Left colon (tissue), 2 donors: ENCODE results near the gene TBC1D30. TPM values are rescaled to one million over a fixed set of nuclear protein-coding genes. Genes with fewer than 3 reads are reported as not detected.
A peak's percentile ranks its signal among the peaks of the same experiment; 100 is the strongest.
"Not testable (repeated sequence)": the region's sequence is repeated elsewhere in the genome, so short reads cannot be mapped to it uniquely, and the experiment has no call there.

ENCODE experiments used
- ATAC-seq: fragments of 200-7000 bp; cut with Tn5 transposase; one replicate; pipeline ENCODE4 v1.9.1; 2020; ENCODE audit warnings: mild to moderate bottlenecking, moderate library complexity
- DNase-seq, 2 donors: peaks; one replicate each; pipeline ENCODE4 v3.0.0-alpha.2; 2020
- intact Hi-C, 2 donors: fragments of 100-400 bp; cut with DNase I in 1 of 2; cut with micrococcal nuclease in 1 of 2; formaldehyde crosslinking; loops; one replicate each; pipeline versions ENCODE4 v1.11.2 to v1.14.0; 2022; cut with DNase I, micrococcal nuclease
- total RNA-seq, 2 donors: library from RNA; stranded (reverse); fragmentation: NEBNext Ultra II Directional; extraction: Animal tissue kit (Norgen Biotek cat#: 25700); gene quantifications; one replicate each; pipeline ENCODE4 v1.2.1, GENCODE V29; 2021
- donor health status: DM: no; HTN: no; CAD: no.
- donor health status: DM: yes; HTN: yes; CAD: no.

TBC1D30 gene
- total RNA-seq, 2 donors from 2014 or later = 10.0 to 12.8 TPM

- DNase-seq = no peak
- intact Hi-C loops = no loop called here
Observed at GRCh38 chr12:64840119-64840518, 15.7 kb downstream of the TBC1D30 start.

GRCh38 chr12:64840949-64841717 lies 16.7 kb downstream of the TBC1D30 start:
- ATAC-seq (peak; percentile 78), DNase-seq (peak; percentile 35 to 63)

More at GRCh38 chr12:64840119-64840518, 15.7 kb downstream of the TBC1D30 start:
- peak; percentile 88 for ATAC-seq

DNA sequence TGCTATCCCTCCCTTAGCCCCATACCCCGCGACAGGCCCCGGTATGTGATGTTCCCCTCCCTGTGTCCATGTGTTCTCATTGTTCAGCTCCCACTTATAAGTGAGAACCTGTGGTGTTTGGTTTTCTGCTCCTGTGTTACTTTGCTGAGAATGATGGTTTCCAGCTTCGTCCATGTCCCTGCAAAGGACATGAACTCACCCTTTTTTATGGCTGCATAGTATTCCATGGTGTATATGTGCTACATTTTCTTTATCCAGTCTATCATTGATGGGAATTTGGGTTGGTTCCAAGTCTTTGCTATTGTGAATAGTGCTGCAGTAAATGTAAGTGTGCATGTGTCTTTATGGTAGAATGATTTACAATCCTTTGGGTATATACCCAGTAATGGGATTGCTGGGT lies 24.0 kb downstream of the TBC1D30 start:
- DNase-seq, ATAC-seq, intact Hi-C loops: not testable (repeated sequence)

More at GRCh38 chr12:64840949-64841717, 16.7 kb downstream of the TBC1D30 start:
- intact Hi-C loops = no loop called here

DNA sequence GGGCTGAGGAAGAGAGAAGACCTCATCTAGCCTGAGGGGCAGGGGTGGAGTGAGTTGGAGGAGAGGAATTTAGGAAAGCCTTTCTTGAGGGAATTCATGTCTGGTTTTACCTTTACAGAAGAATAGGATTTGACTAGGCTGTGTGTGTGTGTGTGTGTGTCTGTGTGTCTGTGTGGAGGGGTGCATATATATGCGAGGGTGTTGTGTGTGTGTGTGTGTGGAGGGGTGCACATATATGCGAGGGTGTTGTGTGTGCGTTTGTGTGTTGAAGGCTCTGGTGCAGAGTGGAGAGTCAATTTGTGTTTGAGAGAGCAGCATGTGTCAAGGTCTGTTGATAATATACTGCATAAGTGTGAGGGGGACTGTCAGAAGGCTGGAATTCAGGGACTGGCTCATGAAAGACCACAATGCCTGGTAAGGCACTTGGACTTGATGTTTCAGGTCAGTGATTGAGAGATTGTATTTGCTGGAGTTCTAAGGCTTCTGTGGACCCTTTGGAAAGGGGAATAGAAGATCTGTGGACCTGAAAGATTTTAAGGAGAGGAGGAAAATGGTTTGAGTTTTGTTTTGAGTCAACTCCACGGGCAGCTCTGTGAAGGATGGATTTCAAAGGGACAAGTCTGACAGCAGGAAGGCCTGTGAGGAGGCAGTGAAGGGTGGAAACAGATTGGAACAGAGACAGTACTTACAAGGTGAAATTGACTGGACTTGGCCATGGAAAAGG lies 34.6 kb downstream of the TBC1D30 start:
- DNase-seq (no peak), ATAC-seq (no peak)
- intact Hi-C loops = no loop called here

DNA sequence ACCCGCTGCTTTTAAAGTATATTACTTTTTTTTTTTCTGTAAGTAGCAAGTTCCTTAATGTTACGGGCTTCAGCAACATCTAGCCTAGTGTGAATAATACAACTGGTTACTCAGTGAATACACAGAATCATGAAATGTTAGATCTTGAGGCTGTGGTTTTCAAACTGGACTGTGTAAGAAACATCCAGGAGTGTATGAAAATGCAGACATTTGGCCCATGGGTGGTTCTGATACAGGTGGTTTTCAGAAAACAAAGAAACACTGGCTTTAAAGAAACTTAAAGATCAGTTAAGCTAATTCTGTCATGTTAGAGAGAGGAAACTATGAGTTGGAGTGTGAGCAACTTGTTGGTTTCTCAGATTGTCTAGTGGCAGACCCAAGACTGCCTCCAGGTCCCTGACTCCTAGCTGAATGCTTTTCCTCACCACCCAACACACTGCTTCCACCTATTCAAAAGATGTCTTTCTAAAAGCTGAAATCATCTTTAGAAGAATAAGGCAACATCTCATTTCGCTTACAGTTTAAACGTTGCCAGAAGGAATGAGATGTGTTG lies 36.1 kb downstream of the TBC1D30 start:
- ATAC-seq = no peak
- intact Hi-C loops = no loop called here
- no peak for DNase-seq

DNA sequence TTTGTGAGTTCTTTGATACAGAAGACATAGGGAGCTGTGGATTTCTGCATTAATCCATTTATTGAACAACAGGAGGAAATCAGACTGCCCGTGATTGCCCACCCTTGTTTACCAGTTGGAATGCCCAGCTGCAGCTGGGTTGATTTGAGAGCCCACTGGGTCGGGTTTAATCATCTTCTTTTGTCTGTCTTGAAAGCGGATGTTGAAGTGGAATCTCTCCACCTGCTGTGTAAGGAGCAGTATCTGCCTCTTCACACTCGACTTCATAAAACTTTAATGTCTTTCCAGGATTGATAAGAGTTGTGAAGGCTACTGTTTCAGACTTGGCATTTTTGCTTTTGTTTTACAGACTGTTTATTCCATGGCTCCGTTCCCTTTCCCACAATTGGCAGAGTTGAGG lies 39.9 kb downstream of the TBC1D30 start:
- peak; percentile 31 for ATAC-seq
- intact Hi-C loops = no loop called here
- no peak for DNase-seq

GRCh38 chr12:64875186-64875585 lies 50.7 kb downstream of the TBC1D30 start:
- DNase-seq (no peak), ATAC-seq (no peak)
- intact Hi-C loops = no loop called here

DNA sequence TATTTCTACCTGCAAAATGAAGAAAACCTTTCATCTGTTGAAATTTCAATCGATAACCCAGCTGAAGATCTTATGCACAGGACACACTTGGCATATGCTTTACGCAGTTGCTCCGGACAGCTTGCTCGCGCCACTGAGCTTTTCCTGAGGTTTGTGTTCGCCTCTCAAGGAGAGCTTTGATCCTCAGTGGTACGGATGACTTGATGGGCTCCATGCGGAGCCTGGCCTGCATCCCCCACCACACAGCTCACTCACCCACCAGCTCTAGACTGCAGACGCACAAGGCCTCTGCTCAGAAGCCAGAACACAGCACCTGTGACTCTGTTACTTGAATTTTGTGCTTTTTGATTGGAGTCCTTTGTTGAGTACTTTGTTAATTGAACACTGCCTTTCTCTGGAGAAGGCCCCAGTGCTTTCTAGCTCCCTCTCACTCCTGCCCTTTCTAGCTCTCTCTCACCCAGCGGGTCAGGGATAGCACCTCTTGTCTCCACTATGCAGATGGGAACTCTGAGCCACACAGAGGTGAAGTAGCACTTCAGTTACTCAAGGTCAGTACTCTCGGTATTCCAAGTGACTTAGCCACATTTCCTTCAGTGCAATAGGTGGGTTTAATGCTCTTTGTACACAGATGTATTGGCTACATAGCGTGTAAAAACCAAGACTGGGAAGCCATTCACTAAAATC lies 52.1 kb downstream of the TBC1D30 start:
- ATAC-seq (no peak), DNase-seq (no peak)
- intact Hi-C loops = no loop called here

- intact Hi-C loops = no loop called here
- DNase-seq = no peak
- no peak for ATAC-seq
Observed at GRCh38 chr12:64877363-64878004, 53.0 kb downstream of the TBC1D30 start.

- no peak for DNase-seq
- intact Hi-C loops = loop anchor here in 1 of 2 donors (10.0 kb wide), 1 partner anchor 352 kb away; no protein-coding TSS in a partner anchor
Observed at GRCh38 chr12:64882687-64883086, 58.2 kb downstream of the TBC1D30 start.

DNA sequence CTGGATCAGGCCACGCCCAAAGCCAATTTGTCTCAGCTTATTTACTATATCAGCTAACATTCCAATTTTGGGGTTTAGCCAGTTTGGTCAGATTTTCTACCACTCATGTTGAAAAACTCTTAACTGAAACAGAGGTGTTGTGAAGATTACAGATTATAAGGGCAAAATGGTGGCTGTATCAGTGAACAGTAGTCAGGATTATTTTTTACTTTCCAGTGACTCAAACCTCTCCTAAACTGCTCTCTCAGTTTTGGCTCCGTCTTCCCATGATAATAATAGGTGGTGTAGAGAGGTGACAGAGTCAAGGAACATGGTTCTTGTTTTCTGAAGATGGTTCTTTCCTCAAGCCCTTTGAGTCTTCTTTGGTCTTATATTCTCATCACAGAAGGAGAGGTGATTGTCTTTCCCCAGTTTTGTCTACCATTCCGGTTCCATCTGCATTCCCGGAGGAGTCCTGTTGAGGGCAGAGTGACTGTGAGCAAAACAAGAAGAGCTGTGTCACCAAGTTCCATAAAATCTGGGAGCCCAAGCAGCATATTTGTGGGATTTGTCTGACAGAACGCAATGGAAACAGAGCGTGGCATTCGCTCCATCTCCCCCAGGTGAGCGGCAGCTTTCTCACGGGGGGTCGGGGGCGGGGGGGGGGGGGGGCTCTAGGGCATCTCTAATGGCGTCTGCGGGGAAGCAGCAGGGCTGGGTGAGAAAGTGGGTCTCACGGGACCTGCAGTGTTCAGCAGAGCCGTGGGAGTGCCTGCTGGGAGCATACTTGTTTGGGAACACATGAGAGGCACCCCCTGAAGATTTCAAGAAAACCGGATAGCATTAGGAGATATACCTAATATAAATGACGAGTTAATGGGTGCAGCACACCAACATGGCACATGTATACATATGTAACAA lies 59.1 kb downstream of the TBC1D30 start:
- no peak for ATAC-seq
- DNase-seq = no peak
- intact Hi-C loops = loop anchor here in 1 of 2 donors (10.0 kb wide), 1 partner anchor 351 kb away; no protein-coding TSS in a partner anchor

More at GRCh38 chr12:64882687-64883086, 58.2 kb downstream of the TBC1D30 start:
- ATAC-seq = no peak

DNA sequence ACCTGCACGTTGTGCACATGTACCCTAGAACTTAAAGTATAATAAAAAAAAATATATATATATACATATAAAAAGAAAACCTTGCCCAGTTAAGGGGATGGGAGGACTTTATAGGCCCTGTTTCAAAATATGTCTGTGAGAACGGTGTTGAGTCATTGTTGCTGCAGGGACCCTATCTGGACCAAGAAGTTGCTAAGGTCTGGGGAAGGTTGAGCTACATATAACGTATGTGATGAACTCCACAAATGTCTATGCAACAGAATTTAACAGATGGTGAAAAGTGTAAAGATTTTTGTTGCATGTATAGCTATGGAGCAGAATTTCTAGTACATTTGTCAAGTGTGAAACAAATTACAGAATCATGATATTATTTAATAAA lies 59.7 kb downstream of the TBC1D30 start:
- intact Hi-C loops = loop anchor here in 1 of 2 donors (10.0 kb wide), 1 partner anchor 351 kb away; no protein-coding TSS in a partner anchor
- no peak for ATAC-seq
- DNase-seq = no peak

GRCh38 chr12:64884728-64885127 lies 60.3 kb downstream of the TBC1D30 start:
- no peak for ATAC-seq
- no peak for DNase-seq
- intact Hi-C loops = loop anchor here in 1 of 2 donors (10.0 kb wide), 1 partner anchor 350 kb away; no protein-coding TSS in a partner anchor

DNA sequence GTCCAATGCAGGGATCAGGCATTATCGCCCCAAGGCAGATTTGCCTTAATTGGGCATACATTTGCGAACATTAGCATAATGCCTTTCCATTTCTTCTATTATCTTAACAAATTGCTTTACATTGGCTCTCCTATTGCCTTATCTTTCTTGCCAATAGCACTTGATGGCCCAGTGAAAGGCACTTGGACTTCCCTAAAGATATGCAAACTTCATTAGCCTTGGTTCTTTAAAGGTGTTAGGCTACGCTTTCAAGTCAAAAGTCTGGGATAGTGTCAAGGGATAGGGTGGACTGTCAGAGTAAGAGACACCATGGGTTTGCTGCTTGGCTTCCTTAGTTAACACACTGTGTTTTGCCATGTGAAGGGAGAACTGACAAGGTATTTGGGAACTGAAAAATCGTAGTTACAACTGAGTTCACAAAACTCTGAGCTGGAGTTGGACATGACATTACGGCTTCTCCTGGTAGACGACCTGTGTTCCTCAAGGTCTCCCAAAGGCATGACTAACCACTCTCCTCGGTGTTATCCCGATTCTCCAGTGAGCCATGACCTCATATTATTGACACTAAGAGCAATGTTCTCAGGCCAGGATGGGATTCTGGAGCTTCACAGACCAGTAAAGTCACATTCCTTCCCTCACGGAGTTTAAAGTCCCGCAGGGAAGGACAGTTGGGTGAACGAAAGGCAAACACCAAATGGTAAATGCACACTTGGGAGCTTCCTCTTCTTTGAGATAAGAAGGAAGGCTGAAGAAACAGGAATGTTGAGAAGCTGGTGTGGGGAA lies 65.2 kb downstream of the TBC1D30 start:
- DNase-seq = no peak
- intact Hi-C loops = loop anchor here in 1 of 2 donors (5.0 to 10.0 kb wide), 3 partner anchors 235 to 1198 kb away; partner anchors contain the start of gene WIF1
- ATAC-seq = peak; percentile 64

DNA sequence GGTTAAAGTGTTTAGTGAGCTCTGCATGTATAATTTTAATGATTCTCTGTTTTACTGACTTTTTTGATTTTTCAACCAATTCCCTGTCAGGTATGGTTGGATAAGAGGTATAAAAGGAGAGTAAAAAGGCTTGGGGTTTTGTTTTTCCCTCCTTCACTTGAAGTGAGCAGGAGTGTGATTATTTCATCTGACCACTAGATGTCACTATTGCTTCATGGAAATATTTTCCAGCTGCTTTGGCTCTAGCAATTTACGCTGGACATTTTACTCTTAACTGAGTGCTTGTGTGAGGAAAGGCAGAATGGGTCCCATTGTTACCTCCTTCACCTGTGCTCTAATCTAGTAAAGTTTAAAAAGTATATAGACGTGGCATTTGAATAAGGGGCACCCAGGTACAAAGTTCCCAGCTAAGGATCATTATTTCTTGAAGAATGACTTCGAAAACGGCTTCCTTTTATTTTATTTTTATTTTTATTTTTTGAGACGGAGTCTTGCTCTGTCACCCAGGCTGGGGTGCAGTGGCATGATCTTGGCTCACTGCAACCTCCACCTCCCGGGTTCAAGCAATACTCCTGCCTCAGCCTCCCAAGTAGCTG lies 66.5 kb downstream of the TBC1D30 start:
- intact Hi-C loops = loop anchor here in 1 of 2 donors (5.0 to 10.0 kb wide), 2 partner anchors 234 to 1196 kb away; partner anchors contain the start of gene WIF1
- ATAC-seq = peak; percentile 88
- DNase-seq = no peak

GRCh38 chr12:64891629-64892028 lies 67.2 kb downstream of the TBC1D30 start:
- intact Hi-C loops = loop anchor here in 1 of 2 donors (5.0 to 10.0 kb wide), 2 partner anchors 233 to 1196 kb away; partner anchors contain the start of gene WIF1
- DNase-seq (no peak), ATAC-seq (no peak)
